K562 (cell line): ENCODE measurements around the gene ORC5. TPM values are rescaled to one million over a fixed set of nuclear protein-coding genes. Genes with fewer than 3 reads are reported as not detected.

Experiments
- ATF7 ChIP-seq: fragments of 450-650 bp; IDR thresholded peaks from 2 replicates; pipeline ENCODE4 v1.7.1; 2014; ENCODE audit warnings: mild to moderate bottlenecking, moderate library complexity
- CREB1 ChIP-seq, 2 experiments: sonication (generic) in 1 of 2; formaldehyde crosslinking in 1 of 2; IDR thresholded peaks; 2 replicates each; pipeline versions ENCODE4 v1.6.1 to v1.8.0; 2012 to 2022; ENCODE audit warnings: inconsistent platforms in 1 of 2, mild to moderate bottlenecking in 1 of 2, missing genetic modification reagents in 1 of 2, moderate library complexity in 1 of 2
- ELF2 ChIP-seq: fragments of 250-450 bp; sonication (Bioruptor Pico); IDR thresholded peaks from 2 replicates; pipeline ENCODE4 v1.5.0; 2021; ENCODE audit warnings: mild to moderate bottlenecking
- ETS2 ChIP-seq: IDR thresholded peaks from 2 replicates; pipeline ENCODE4 v1.6.1; 2016; ENCODE audit warnings: borderline replicate concordance, missing genetic modification characterization, mild to moderate bottlenecking, moderate library complexity, missing compliant biosample characterization; ENCODE audit not compliant: poor library complexity, severe bottlenecking
- HIVEP1 ChIP-seq: fragments of 250-450 bp; sonication (Bioruptor Pico); IDR thresholded peaks from 2 replicates; pipeline ENCODE4 v1.4.0; 2020; ENCODE audit warnings: mild to moderate bottlenecking
- KHSRP ChIP-seq: fragments of 450-650 bp; IDR thresholded peaks from 2 replicates; pipeline ENCODE4 v1.6.1; 2017
- LARP7 ChIP-seq: fragments of 450-650 bp; IDR thresholded peaks from 2 replicates; pipeline ENCODE4 v1.6.1; 2016
- MCM2 ChIP-seq: fragments of 450-650 bp; IDR thresholded peaks from 2 replicates; pipeline ENCODE4 v1.6.1; 2017; ENCODE audit warnings: low read depth, mild to moderate bottlenecking
- MXI1 ChIP-seq: IDR thresholded peaks from 2 replicates; pipeline ENCODE4 v1.6.1; 2011; ENCODE audit warnings: low read depth, mild to moderate bottlenecking, improper control_type of control experiment, low read length
- NONO ChIP-seq, 2 experiments: fragments of 200-400 bp in 1 of 2; fragments of 450-650 bp in 1 of 2; formaldehyde crosslinking in 1 of 2; IDR thresholded peaks; 2 replicates each; pipeline ENCODE4 v1.6.1; 2017; ENCODE audit warnings: low read depth in 2 of 2, mild to moderate bottlenecking in 2 of 2, moderate library complexity in 2 of 2, low read length in 1 of 2
- NR1H2 ChIP-seq: sonication (generic); formaldehyde crosslinking; IDR thresholded peaks from 2 replicates; pipeline ENCODE4 v1.4.0; 2020; ENCODE audit warnings: mild to moderate bottlenecking, missing genetic modification reagents
- NRF1 ChIP-seq, 2 experiments: fragments of 450-650 bp; IDR thresholded peaks in 1 of 2; conservative IDR thresholded peaks in 1 of 2; 2 replicates each; pipeline ENCODE4 v1.6.1; 2014; ENCODE audit warnings: mild to moderate bottlenecking in 2 of 2
- PCBP2 ChIP-seq: fragments of 200-400 bp; formaldehyde crosslinking; IDR thresholded peaks from 2 replicates; pipeline ENCODE4 v1.6.1; 2018; ENCODE audit warnings: low read length, low read depth, mild to moderate bottlenecking, moderate library complexity; ENCODE audit not compliant: poor library complexity, severe bottlenecking
- PHF20 ChIP-seq: fragments of 450-650 bp; IDR thresholded peaks from 2 replicates; pipeline ENCODE4 v1.6.1; 2018; ENCODE audit not compliant: partially characterized antibody
- RBM14 ChIP-seq: fragments of 200-400 bp; formaldehyde crosslinking; IDR thresholded peaks from 2 replicates; pipeline ENCODE4 v1.6.1; 2018; ENCODE audit warnings: low read depth, mild to moderate bottlenecking, low read length, moderate library complexity, borderline replicate concordance; ENCODE audit not compliant: insufficient read depth
- SAP30 ChIP-seq: fragments of 200-600 bp; sonication (generic); IDR thresholded peaks from 2 replicates; pipeline ENCODE4 v1.6.1; 2012; ENCODE audit warnings: borderline replicate concordance, low read depth, mild to moderate bottlenecking, moderate library complexity, low read length, control low read depth, inconsistent platforms; ENCODE audit not compliant: insufficient read depth, poor library complexity, severe bottlenecking
- TCFL5 ChIP-seq: fragments of 250-450 bp; sonication (Bioruptor Pico); conservative IDR thresholded peaks from 2 replicates; pipeline ENCODE4 v1.6.1; 2021; ENCODE audit warnings: mild to moderate bottlenecking, moderate library complexity, matching md5 sums
- ZFP30 ChIP-seq: fragments of 250-450 bp; sonication (Bioruptor Pico); IDR thresholded peaks from 2 replicates; pipeline ENCODE4 v1.8.0; 2022; ENCODE audit warnings: moderate library complexity, mild to moderate bottlenecking, inconsistent platforms, borderline replicate concordance
- ZNF41 ChIP-seq: fragments of 250-450 bp; sonication (Bioruptor Pico); conservative IDR thresholded peaks from 2 replicates; pipeline ENCODE4 v1.4.0; 2020; ENCODE audit warnings: mild to moderate bottlenecking
- polyA plus RNA-seq, 8 experiments: library from polyadenylated mRNA; depleted of rRNA in 4 of 8; stranded (reverse) in 5 of 8; unstranded in 3 of 8; fragments of >200 nt; fragmentation: Nextera tagmentation in 2 of 8; fragmentation: Illumina TruSeq in 1 of 8; extraction: Ambion mirVana in 2 of 8; extraction: Trizol in 1 of 8; gene quantifications; 2 replicates each; pipeline versions ENCODE4 v1.2.1 to v1.2.3, GENCODE V29; 2011 to 2014; ENCODE audit warnings: inconsistent platforms in 1 of 8, missing spikeins in 1 of 8
- total RNA-seq, 7 experiments: library from RNA; depleted of rRNA in 6 of 7; stranded (reverse); fragments of >200 nt in 6 of 7; fragmentation: Illumina TruSeq in 2 of 7; extraction: Trizol in 2 of 7; gene quantifications; 2 replicates each; pipeline versions ENCODE4 v1.2.1 to v1.2.3, GENCODE V29; 2011 to 2021; ENCODE audit warnings: low replicate concordance in 1 of 7
- TF ChIP-seq, protein P1 (sequence below): fragments of 200-800 bp; sonication (Bioruptor generic); IDR thresholded peaks from 2 replicates; pipeline ENCODE4 v1.6.1; 2017; ENCODE audit warnings: missing genetic modification characterization, missing compliant biosample characterization
- TF ChIP-seq, protein P2 (sequence below): IDR thresholded peaks from 2 replicates; pipeline ENCODE4 v1.6.1; 2011; ENCODE audit not compliant: insufficient read length; ENCODE audit errors: extremely low read depth
- TF ChIP-seq, protein P3 (sequence below): sonication (generic); formaldehyde crosslinking; IDR thresholded peaks from 2 replicates; pipeline ENCODE4 v1.8.1; 2022; ENCODE audit warnings: missing genetic modification reagents
- TF ChIP-seq, protein P4 (sequence below): fragments of 450-650 bp; formaldehyde crosslinking; IDR thresholded peaks from 2 replicates; pipeline ENCODE4 v1.4.0; 2022; ENCODE audit warnings: missing genetic modification characterization

The ORC5 gene
- total and polyA plus RNA-seq, 9 of the 15 experiments (the other 6 are each of a cell fraction or from before 2014, with no cell fraction given), result 29.8 to 136 (median 54.8) TPM

DNA sequence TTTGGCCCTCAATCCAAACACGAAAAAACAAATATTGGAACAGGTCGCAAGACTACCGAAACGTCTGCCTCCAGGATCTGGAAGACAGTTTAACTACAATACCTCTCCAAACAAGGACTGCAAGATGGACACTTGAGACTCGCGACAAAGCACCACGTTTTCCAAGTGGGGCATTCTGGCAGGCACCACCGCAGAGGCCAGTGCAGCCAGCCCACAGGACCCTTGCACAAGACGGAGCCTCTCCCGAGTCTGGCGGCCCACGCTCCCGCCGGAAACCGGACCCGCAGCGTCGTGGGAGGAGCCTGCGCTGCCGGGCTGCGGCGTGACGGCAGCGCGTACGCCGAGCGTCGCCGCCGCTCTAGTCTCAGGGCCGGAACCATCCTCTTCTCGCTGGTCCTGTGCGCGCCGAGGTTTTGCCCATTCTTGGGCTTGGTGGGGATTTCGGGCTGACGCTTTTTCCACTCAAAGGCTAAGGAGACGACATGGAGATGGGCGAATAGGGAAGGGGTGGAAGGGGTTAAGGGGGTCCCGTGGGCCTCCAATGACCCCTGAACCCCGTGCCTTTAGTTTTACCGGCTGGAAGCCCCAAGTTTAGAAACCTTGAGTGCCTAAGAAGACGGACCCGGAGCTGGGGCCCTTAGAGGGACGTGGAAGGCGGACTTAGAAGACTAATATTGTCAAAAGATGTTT, at the start of gene ORC5 (continued):
- TF ChIP-seq, protein P1, sequence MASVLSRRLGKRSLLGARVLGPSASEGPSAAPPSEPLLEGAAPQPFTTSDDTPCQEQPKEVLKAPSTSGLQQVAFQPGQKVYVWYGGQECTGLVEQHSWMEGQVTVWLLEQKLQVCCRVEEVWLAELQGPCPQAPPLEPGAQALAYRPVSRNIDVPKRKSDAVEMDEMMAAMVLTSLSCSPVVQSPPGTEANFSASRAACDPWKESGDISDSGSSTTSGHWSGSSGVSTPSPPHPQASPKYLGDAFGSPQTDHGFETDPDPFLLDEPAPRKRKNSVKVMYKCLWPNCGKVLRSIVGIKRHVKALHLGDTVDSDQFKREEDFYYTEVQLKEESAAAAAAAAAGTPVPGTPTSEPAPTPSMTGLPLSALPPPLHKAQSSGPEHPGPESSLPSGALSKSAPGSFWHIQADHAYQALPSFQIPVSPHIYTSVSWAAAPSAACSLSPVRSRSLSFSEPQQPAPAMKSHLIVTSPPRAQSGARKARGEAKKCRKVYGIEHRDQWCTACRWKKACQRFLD (CRISPR knock-in tag), result no peak
- peak; percentile 88 for TF ChIP-seq ATF7
- TF ChIP-seq SAP30, result peak; percentile 44
- 0 out of 2 replicates have a peak, but pooled peaks have one; percentile 64 for TF ChIP-seq LARP7
- peak; percentile 86 to 89 for TF ChIP-seq NRF1 (conservative IDR thresholded peaks at IDR 0.05 in 1 of 2, IDR thresholded peaks at IDR 0.05 in 1 of 2)
- TF ChIP-seq NONO (IDR thresholded peaks at IDR 0.05; ENCODE audit: low read depth in 2 of 2, low read length in 1 of 2), result 0 out of 4 replicates have a peak, but pooled peaks of 1 of the 2 experiments have one; percentile 33
- no peak for TF ChIP-seq PCBP2
- TF ChIP-seq TCFL5, result no peak
- peak; percentile 92 for TF ChIP-seq CREB1 (IDR thresholded peaks at IDR 0.05)
- TF ChIP-seq CREB1 (CRISPR knock-in tag; IDR thresholded peaks at IDR 0.05), result peak; percentile 89
- no peak for TF ChIP-seq RBM14
- no peak for TF ChIP-seq HIVEP1
- TF ChIP-seq, protein P2, sequence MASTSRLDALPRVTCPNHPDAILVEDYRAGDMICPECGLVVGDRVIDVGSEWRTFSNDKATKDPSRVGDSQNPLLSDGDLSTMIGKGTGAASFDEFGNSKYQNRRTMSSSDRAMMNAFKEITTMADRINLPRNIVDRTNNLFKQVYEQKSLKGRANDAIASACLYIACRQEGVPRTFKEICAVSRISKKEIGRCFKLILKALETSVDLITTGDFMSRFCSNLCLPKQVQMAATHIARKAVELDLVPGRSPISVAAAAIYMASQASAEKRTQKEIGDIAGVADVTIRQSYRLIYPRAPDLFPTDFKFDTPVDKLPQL, result peak; percentile 29
- TF ChIP-seq ZNF41 (CRISPR knock-in tag), result 0 out of 2 replicates have a peak, but pooled peaks have one; percentile 45
- TF ChIP-seq, protein P3, sequence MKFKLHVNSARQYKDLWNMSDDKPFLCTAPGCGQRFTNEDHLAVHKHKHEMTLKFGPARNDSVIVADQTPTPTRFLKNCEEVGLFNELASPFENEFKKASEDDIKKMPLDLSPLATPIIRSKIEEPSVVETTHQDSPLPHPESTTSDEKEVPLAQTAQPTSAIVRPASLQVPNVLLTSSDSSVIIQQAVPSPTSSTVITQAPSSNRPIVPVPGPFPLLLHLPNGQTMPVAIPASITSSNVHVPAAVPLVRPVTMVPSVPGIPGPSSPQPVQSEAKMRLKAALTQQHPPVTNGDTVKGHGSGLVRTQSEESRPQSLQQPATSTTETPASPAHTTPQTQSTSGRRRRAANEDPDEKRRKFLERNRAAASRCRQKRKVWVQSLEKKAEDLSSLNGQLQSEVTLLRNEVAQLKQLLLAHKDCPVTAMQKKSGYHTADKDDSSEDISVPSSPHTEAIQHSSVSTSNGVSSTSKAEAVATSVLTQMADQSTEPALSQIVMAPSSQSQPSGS (CRISPR knock-in tag), result no peak
- no peak for TF ChIP-seq ETS2
- TF ChIP-seq ELF2 (CRISPR knock-in tag), result no peak
- TF ChIP-seq MCM2, result no peak
- TF ChIP-seq PHF20, result peak; percentile 84
- TF ChIP-seq, protein P4, sequence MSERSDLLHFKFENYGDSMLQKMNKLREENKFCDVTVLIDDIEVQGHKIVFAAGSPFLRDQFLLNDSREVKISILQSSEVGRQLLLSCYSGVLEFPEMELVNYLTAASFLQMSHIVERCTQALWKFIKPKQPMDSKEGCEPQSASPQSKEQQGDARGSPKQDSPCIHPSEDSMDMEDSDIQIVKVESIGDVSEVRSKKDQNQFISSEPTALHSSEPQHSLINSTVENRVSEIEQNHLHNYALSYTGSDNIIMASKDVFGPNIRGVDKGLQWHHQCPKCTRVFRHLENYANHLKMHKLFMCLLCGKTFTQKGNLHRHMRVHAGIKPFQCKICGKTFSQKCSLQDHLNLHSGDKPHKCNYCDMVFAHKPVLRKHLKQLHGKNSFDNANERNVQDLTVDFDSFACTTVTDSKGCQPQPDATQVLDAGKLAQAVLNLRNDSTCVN (CRISPR knock-in tag), result no peak
- TF ChIP-seq NR1H2, result no peak; the same call in 1 of the 2 replicates
- no peak for TF ChIP-seq ZFP30 (CRISPR knock-in tag)
- no peak for TF ChIP-seq KHSRP
- TF ChIP-seq MXI1, result no peak
